CD4-positive, alpha-beta T cell treated with Interleukin-4 for 1 hour (primary cell): Measurements from ENCODE around the gene CYP2C8.
"Not testable (repeated sequence)": the region's sequence is repeated elsewhere in the genome, so short reads cannot be mapped to it uniquely, and the experiment has no call there.

ENCODE experiments used
- DNase-seq, 2 donors: peaks; one replicate each; pipeline ENCODE4 v3.0.0-alpha.2; 2020 to 2022

Gene CYP2C8

GRCh38 chr10:95069286-95069685, at the start of gene CYP2C8:
Gene CYP2C8, minus strand, starts transcription at chr10:95069497. Its CDS starts 95 bp downstream, at chr10:95069402.
- DNase-seq = no peak

- no peak for DNase-seq
Observed at GRCh38 chr10:95116869-95117269, 47.6 kb upstream of the CYP2C8 start.

- not testable (repeated sequence) for DNase-seq
Observed at GRCh38 chr10:95110823-95111222, 41.5 kb upstream of the CYP2C8 start.

- DNase-seq = no peak
Observed at GRCh38 chr10:95097805-95098204, 28.5 kb upstream of the CYP2C8 start.

- no peak for DNase-seq
Observed at GRCh38 chr10:95096143-95096542, 26.8 kb upstream of the CYP2C8 start.

GRCh38 chr10:95079626-95080025, 10.3 kb upstream of the CYP2C8 start:
- DNase-seq = not testable (repeated sequence)

- DNase-seq = no peak
Observed at GRCh38 chr10:95077556-95077955, 8.3 kb upstream of the CYP2C8 start.

GRCh38 chr10:95071107-95071660, 1.9 kb upstream of the CYP2C8 start:
- DNase-seq = no peak

- not testable (repeated sequence) for DNase-seq
Observed at GRCh38 chr10:95064125-95064524, 5.2 kb downstream of the CYP2C8 start.

GRCh38 chr10:95056744-95057363, 12.4 kb downstream of the CYP2C8 start:
- DNase-seq = no peak

- no peak for DNase-seq
Observed at GRCh38 chr10:95049919-95050318, 19.4 kb downstream of the CYP2C8 start.

- DNase-seq = no peak
Observed at GRCh38 chr10:95048206-95048605, 21.1 kb downstream of the CYP2C8 start.

GRCh38 chr10:95039281-95039680, 30.0 kb downstream of the CYP2C8 start:
- DNase-seq = no peak

- DNase-seq = no peak
Observed at GRCh38 chr10:95035332-95036295, 33.7 kb downstream of the CYP2C8 start.

GRCh38 chr10:95034401-95034800, 34.9 kb downstream of the CYP2C8 start:
- no peak for DNase-seq

GRCh38 chr10:95031656-95032055, 37.6 kb downstream of the CYP2C8 start:
- no peak for DNase-seq

- DNase-seq = no peak
Observed at GRCh38 chr10:95026461-95026860, 42.8 kb downstream of the CYP2C8 start.

- no peak for DNase-seq
Observed at GRCh38 chr10:94997741-94998174, 71.5 kb downstream of the CYP2C8 start.

GRCh38 chr10:94992811-94993210, 76.5 kb downstream of the CYP2C8 start:
- DNase-seq = no peak

GRCh38 chr10:94991243-94991888, 77.9 kb downstream of the CYP2C8 start:
- DNase-seq = no peak

GRCh38 chr10:94989192-94989591, 80.1 kb downstream of the CYP2C8 start:
- DNase-seq = no peak
